DOHH2 (cell line): Measurements from ENCODE around the gene OBSCN.
"Not testable (repeated sequence)": the region's sequence is repeated elsewhere in the genome, so short reads cannot be mapped to it uniquely, and the experiment has no call there.

Source experiments
- H3F3A ChIP-seq: fragments of 200-600 bp; sonication (generic), shearing (Covaris generic); 2 replicates; pipeline ENCODE4 v1.6.0; 2016; ENCODE audit warnings: antibody characterized with exemption, mild to moderate bottlenecking; ENCODE audit not compliant: control insufficient read depth, insufficient read depth
- H3K27ac ChIP-seq: fragments of 200-600 bp; sonication (generic); 2 replicates; pipeline ENCODE4 v1.5.1; 2014; ENCODE audit warnings: low read depth, mild to moderate bottlenecking, low read length, moderate library complexity
- H3K27me3 ChIP-seq: fragments of 200-600 bp; sonication (generic); 2 replicates; pipeline ENCODE4 v1.6.1; 2014; ENCODE audit warnings: mild to moderate bottlenecking, low read length, mixed read lengths; ENCODE audit not compliant: control insufficient read depth
- H3K36me3 ChIP-seq: fragments of 200-600 bp; sonication (generic); 2 replicates; pipeline ENCODE4 v1.6.1; 2014; ENCODE audit warnings: mild to moderate bottlenecking, low read length, moderate library complexity, mixed read lengths; ENCODE audit not compliant: control insufficient read depth
- H3K4me1 ChIP-seq: fragments of 200-600 bp; sonication (generic); 2 replicates; pipeline ENCODE4 v1.6.1; 2014; ENCODE audit warnings: mild to moderate bottlenecking, low read length, mixed read lengths; ENCODE audit not compliant: control insufficient read depth
- H3K4me2 ChIP-seq: fragments of 200-600 bp; sonication (generic); 2 replicates; pipeline ENCODE4 v1.6.0; 2014; ENCODE audit warnings: mild to moderate bottlenecking, low read length, moderate library complexity
- H3K4me3 ChIP-seq: fragments of 200-600 bp; sonication (generic); 2 replicates; pipeline ENCODE4 v1.5.1; 2014; ENCODE audit warnings: mild to moderate bottlenecking, low read length, mixed read lengths
- H3K79me2 ChIP-seq: fragments of 200-600 bp; sonication (generic); 2 replicates; pipeline ENCODE4 v1.6.1; 2014; ENCODE audit warnings: mild to moderate bottlenecking, low read length, mixed read lengths; ENCODE audit not compliant: control insufficient read depth
- H3K9me2 ChIP-seq: fragments of 200-600 bp; sonication (generic); replicated peaks from 2 replicates; pipeline ENCODE4 v1.6.1; 2014; ENCODE audit warnings: mild to moderate bottlenecking, low read length, mixed read lengths; ENCODE audit not compliant: control insufficient read depth
- H3K9me3 ChIP-seq: fragments of 200-600 bp; sonication (generic); 2 replicates; pipeline ENCODE4 v1.6.1; 2014; ENCODE audit warnings: antibody characterized with exemption, low read length, mixed read lengths; ENCODE audit not compliant: control insufficient read depth, insufficient read depth
- H4K20me1 ChIP-seq: fragments of 200-600 bp; sonication (generic); 2 replicates; pipeline ENCODE4 v1.6.0; 2014; ENCODE audit warnings: low read depth, mild to moderate bottlenecking, antibody characterized with exemption, low read length, moderate library complexity; ENCODE audit not compliant: control insufficient read depth, insufficient read depth
- CTCF ChIP-seq: fragments of 200-600 bp; sonication (generic); IDR thresholded peaks from one replicate; pipeline ENCODE4 v1.5.1; 2014; ENCODE audit warnings: antibody characterized with exemption, mild to moderate bottlenecking, low read depth, low read length; ENCODE audit not compliant: poor library complexity, severe bottlenecking
- EZH2phosphoT487 ChIP-seq: fragments of 200-600 bp; sonication (generic); IDR thresholded peaks from 2 replicates; pipeline ENCODE4 v1.6.1; 2017; ENCODE audit warnings: borderline replicate concordance, mild to moderate bottlenecking, antibody characterized with exemption, low read length, moderate library complexity, mixed read lengths

Gene OBSCN

GRCh38 chr1:228170666-228171065 is 37.2 kb upstream of the OBSCN start:
- H3K9me3 ChIP-seq, result peaks cover 5% of the 10 kb centered on the region; the same call in 1 of the 2 replicates
- H3K27ac ChIP-seq, result no peak overlapping the region
- peaks cover 50% of the 10 kb centered on the region for H3K79me2 ChIP-seq
- TF ChIP-seq CTCF (no peak), EZH2phosphoT487 (no peak)
- peaks cover 9% of the 10 kb centered on the region; the same call in 1 of the 2 replicates for H3K36me3 ChIP-seq
- H3K9me2 ChIP-seq, result no peaks in the 10 kb centered on the region
- no peaks in the 10 kb centered on the region for H3K27me3 ChIP-seq
- peaks cover 11% of the 10 kb centered on the region for H3K4me1 ChIP-seq
- H3K4me2 ChIP-seq, result no peak overlapping the region
- no peak overlapping the region for H3K4me3 ChIP-seq
- H4K20me1 ChIP-seq, result peaks cover 6% of the 10 kb centered on the region; the same call in 1 of the 2 replicates
- H3F3A ChIP-seq, result no peaks in the 10 kb centered on the region

GRCh38 chr1:228171221-228171891 is 36.5 kb upstream of the OBSCN start:
- Histone ChIP-seq H3K9me2 (no peaks in the 10 kb centered on the region), H3K4me3 (no peak overlapping the region), H3K79me2 (peaks cover 47% of the 10 kb centered on the region), H3K36me3 (peaks cover 9% of the 10 kb centered on the region; the same call in 1 of the 2 replicates), H3K27ac (no peak overlapping the region), H3F3A (no peaks in the 10 kb centered on the region), H4K20me1 (peaks cover 5% of the 10 kb centered on the region; the same call in 1 of the 2 replicates), H3K4me1 (peaks cover 9% of the 10 kb centered on the region), H3K9me3 (peaks cover 5% of the 10 kb centered on the region; the same call in 1 of the 2 replicates), H3K4me2 (no peak overlapping the region), H3K27me3 (no peaks in the 10 kb centered on the region)
- no peak for TF ChIP-seq EZH2phosphoT487
- TF ChIP-seq CTCF, result no peak

- peaks cover 35% of the 10 kb centered on the region for H3K79me2 ChIP-seq
- no peaks in the 10 kb centered on the region for H3K9me2 ChIP-seq
- TF ChIP-seq CTCF (no peak), EZH2phosphoT487 (no peak)
- H4K20me1 ChIP-seq, result no peaks in the 10 kb centered on the region; the same call in 1 of the 2 replicates
- peaks cover 9% of the 10 kb centered on the region; the same call in 1 of the 2 replicates for H3K36me3 ChIP-seq
- H3K27me3 ChIP-seq, result no peaks in the 10 kb centered on the region
- H3K9me3 ChIP-seq, result peaks cover 5% of the 10 kb centered on the region; the same call in 1 of the 2 replicates
- no peak overlapping the region for H3K27ac ChIP-seq
- H3K4me2 ChIP-seq, result no peak overlapping the region
- H3K4me3 ChIP-seq, result no peak overlapping the region
- no peaks in the 10 kb centered on the region for H3F3A ChIP-seq
- peaks cover 3% of the 10 kb centered on the region; the same call in 1 of the 2 replicates for H3K4me1 ChIP-seq
Measured at GRCh38 chr1:228172591-228173527, 35.0 kb upstream of the OBSCN start.

- not testable (repeated sequence) for H3K9me2 ChIP-seq, H3K4me2 ChIP-seq, H3K27ac ChIP-seq, H3K9me3 ChIP-seq, H3F3A ChIP-seq, H3K36me3 ChIP-seq, H3K4me1 ChIP-seq, H4K20me1 ChIP-seq, H3K27me3 ChIP-seq, H3K4me3 ChIP-seq
- peaks cover 28% of the 10 kb centered on the region for H3K79me2 ChIP-seq
Measured at GRCh38 chr1:228173528-228174481, 34.0 kb upstream of the OBSCN start.
